Measurements from ENCODE around the gene LGALS3BP.
A peak's percentile ranks its signal among the peaks of the same experiment; 100 is the strongest.
"Not testable (repeated sequence)": the region's sequence is repeated elsewhere in the genome, so short reads cannot be mapped to it uniquely, and the experiment has no call there.

Gene LGALS3BP, protein sequence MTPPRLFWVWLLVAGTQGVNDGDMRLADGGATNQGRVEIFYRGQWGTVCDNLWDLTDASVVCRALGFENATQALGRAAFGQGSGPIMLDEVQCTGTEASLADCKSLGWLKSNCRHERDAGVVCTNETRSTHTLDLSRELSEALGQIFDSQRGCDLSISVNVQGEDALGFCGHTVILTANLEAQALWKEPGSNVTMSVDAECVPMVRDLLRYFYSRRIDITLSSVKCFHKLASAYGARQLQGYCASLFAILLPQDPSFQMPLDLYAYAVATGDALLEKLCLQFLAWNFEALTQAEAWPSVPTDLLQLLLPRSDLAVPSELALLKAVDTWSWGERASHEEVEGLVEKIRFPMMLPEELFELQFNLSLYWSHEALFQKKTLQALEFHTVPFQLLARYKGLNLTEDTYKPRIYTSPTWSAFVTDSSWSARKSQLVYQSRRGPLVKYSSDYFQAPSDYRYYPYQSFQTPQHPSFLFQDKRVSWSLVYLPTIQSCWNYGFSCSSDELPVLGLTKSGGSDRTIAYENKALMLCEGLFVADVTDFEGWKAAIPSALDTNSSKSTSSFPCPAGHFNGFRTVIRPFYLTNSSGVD

DNA sequence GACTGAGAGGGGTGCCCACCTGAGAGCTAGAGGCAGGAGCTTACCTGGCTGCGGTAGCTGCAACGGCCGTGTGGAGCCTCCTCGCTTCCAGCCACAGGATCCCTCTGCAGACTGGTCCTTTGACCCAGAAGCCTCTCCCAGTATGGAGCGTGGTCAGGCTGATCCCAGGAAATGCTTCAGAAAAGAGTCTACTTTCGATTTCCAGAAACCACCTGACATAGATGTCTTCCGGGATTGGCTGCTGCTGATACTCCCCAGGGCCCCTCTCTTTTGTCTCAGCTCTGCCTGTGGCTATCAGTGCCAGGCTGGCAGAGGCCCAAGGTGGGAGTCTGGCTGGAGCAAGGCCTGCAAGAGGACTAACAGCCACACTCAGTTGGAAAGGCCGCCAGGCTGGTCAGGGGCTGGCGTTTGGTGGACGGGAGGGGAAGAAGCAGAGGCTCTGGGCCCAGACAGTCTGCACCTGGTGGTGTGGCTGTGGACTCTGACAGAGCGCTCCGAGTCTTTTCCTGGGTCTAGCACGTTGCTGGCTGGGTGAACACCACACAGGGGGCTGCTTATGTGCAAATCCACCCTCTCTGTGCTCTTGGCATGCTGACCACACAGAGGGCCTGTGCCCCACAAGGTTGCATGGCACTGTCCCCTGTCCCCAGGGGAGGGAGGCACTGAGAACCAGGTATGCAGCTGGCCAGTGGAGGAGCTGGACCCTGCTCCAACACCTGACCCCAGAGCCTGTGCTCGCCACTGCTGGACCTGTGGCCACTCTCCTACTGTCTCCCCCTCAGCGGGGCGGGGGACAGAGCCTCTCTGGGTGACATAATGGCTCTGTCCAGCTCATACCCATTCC lies at the start of gene LGALS3BP:
Gene LGALS3BP (minus strand): TSS at position 144 of the 844 bp plus-strand sequence. CDS start 2,732 bp downstream, outside the sequence.
- DNase-seq = peak; percentile 37

DNA sequence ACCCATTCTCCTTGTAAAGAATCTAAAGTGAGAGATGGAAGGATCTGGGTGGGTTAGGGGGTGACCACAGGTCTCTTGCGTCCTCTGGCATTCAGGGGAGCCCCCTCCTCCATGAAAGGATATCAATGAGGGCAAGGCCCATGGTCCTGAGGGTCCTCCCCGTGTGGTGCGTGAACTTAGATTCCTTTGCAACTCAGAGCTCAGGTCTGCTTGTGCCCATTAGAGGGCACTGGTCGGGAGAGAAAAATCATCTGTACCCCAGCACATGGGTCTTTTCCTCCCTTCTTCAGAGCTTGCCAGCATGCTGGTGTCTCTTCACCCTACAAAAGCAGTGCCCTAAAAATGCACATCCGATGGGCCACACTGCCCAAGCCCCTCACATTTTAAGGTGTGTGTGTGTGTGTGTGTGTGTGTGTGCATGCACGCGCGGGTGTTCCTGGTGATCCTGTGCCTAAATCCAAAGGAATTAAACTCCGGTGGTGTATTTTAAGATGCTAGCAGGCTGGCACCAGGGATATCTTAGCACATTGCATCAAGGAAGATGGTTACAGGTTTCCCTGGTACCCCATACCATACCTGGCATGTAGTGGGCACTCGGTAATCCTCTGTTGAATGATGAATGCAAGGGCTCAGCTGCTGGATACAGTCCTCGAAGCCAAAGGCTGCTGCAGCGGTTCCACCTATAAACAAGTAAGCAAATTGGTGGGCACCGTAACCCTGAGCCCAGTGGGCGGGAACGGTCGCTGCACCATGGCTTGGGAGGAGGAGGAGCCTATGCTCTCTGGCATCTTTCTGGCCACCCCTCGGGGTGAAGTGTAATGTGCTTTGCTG lies 49.0 kb upstream of the LGALS3BP start:
- no peak for DNase-seq

DNA sequence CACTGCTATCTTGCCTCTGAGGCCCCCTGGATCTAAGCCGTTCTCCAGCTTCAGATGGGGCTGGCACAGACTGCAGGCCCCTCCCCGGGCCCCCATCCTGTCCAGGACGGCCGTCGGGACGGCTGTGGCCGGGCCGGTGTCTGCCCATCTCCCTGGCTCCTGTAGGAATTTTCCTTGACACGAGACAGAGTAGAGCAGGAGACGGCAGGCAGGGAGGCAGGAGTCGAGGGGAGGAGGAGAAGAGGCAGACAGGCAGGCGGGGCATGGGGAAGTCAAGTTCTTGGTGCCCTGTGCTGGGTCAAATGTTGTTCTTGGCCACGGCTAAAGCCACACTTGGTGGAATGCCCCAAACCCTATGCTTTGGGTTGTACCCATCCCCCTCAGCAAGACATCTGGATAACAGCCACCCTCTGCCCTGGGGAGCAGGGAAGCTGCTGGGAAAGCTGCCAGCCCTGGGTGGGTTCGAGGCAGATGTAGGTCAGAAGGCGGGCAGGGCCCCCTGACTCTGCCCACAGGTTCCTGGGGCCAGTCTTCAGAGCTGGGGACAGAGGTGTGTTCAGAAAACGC lies 48.3 kb upstream of the LGALS3BP start:
- DNase-seq = no peak

DNA sequence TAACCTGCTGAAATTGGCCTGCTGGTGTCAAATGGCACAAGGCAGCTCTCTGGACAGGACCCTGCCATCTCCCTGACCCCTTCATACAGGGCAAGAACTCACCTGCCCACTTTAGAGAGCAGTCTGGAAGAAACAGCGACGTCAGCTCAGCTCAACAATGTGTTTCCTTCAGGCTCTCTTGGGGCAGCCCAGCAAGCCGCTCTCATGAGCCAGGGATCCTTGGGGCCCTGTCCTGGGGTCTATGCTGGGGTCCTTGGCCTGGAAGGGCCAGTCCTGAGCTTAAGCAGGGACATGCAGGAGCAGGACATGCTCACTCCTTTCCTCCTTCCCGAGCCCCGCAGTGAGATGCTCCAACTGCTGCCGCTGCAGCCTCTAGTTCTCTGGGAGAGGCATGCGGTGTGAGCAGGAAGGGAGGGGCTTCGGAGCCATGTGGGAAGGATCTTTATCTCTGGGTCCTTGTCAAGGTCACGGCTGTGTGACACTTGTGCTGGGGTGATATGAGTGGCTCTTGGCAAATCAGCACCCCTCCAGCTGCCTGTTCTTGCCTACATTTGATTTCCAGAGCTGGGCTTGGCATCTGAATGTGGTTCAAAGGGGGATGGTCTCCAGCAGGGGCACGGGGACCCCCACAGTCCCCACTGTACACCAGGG lies 47.7 kb upstream of the LGALS3BP start:
- DNase-seq = no peak

DNA sequence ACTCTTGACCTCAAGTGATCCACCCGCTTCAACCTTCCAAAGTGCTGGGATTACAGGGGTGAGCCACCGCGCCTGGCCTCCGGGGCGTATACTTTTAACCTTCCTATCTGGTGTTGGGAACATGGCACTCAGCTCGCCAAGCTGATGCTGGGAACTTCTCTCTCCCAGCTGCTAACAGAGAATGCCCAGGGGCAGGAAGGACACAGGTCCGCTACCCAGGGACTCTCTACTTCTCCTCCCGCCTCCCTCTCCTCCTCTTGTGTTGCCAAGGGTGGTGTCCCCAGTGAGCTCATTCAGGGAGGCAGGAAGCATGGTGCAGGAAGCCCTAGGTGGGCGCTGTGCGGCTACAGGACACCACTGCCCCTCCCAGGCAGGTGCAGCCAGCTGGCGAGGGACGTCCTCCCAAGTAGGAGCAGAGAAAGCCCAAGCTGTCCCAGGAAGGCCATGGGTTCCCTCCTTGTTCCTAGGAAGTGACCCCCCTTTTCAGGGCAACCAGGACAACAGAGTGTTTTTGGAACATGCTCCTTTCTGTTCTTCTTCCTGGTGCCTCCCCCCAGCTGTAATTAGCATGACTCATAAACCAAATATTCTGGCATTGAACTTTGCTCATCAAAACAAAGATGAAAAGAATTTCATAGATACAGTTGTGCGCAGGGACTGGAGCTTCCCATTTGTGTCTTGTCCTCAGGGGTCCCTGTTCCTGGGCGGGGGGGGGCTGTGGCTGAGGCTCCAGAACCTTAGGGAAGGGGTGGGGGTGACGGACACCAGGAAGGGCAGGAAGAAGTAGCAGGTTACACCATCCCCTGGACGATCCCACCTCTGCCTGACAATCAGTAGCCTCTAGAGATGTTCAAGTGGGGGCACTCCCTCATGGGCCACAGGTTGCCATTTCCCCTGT lies 46.9 kb upstream of the LGALS3BP start:
- no peak for DNase-seq

DNA sequence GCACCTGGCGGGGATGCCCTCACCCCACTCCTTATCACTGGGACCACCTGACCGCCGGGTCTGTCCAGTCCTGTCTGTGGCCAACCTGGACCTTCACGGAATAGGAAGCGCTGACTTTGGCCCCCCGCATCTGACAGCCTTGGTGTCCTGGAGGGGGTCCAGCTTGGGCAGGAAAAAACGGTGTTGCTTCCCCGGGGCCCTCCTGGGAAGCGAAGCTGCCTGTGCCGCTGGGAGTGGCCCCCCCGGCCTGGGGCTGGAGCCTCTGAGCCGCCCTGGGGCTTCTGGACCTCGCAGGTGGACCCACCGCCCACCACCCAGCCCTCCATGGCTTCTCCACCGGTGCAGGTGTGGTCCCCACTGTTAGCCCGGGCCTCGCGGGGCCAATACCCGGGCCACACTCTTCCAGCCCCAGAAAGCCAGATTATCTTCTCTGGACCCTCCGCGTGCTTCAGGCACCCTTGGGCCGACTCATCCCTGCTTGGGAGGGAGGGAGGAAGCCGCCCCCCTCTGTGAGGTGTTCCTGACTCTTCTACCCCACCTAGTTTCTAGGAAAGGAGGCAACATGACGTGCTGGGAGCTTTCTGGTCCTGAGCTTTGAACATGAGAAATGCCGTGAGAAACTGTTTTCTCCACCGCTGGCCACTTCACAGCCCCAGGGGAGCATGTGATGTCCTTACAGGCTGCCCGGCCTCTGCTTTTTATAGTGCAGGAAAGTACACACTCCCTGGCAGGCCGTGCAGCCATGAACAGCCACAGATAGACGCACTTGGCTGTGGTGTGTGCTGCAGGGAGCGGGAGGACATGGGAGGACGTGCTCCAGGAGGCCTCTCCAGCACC lies 45.4 kb upstream of the LGALS3BP start:
- DNase-seq = no peak

DNA sequence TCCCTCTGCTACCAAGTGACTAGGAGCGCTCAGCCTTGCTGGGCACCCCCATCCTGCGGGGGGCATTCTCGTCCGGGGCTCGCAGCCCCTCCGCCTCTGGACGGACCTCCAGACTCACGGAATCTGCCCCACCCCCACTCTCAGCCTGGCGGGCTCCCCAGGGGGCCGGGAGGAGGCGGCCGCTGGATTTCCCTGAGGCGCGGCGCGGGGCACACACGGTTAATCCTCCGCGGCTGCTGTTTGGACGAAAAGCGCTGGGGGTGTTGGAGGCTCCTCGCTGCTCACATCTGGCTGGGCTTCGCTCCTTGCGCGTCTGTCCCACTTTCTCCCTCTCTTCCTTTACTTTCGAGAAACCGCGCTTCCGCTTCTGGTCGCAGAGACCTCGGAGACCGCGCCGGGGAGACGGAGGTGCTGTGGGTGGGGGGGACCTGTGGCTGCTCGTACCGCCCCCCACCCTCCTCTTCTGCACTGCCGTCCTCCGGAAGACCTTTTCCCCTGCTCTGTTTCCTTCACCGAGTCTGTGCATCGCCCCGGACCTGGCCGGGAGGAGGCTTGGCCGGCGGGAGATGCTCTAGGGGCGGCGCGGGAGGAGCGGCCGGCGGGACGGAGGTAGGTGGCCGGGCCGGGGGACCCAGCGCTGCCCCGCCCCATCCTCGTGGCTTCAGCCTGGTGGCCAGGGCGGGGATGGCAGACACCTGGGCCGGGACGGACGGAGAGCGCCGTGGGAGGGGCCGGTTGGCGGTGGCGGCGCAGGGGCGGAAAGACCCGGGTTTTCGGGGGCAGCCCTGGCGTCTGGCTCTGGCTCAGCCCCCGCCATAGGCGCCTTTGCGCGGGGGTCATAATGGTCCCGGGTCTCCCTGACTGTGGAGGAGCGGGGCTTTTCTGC lies 44.4 kb upstream of the LGALS3BP start, which contains the start of gene C1QTNF1:
Gene C1QTNF1 (plus strand): TSS at position 284 of the 886 bp plus-strand sequence. CDS start 19,800 bp downstream, outside the sequence.
- no peak for DNase-seq

DNA sequence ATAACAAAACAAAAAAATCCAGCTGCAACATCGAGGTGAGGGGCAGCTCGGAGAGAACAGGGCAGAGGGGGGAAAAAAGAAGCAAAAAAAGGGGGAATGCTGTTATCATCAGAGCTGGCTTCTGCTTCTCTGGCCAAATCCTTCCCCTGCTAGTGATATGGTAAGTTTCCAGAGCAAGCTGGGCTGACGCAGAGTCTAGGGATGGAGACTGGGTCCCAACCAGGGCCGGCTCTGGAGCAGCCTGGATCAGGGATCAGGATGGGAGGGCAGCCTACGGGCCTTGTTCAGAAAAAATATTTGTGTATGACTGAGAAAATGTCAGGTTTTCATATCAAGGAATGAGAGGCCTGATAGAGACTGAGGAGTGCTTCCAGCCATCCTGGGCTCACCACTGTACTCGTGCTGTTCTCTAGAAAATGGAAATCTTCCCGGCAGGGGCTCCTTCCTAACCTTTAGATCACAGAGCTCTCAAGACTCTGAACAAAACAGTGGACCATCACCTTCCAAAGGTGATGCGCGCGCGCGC lies 43.5 kb upstream of the LGALS3BP start:
- DNase-seq = no peak

DNA sequence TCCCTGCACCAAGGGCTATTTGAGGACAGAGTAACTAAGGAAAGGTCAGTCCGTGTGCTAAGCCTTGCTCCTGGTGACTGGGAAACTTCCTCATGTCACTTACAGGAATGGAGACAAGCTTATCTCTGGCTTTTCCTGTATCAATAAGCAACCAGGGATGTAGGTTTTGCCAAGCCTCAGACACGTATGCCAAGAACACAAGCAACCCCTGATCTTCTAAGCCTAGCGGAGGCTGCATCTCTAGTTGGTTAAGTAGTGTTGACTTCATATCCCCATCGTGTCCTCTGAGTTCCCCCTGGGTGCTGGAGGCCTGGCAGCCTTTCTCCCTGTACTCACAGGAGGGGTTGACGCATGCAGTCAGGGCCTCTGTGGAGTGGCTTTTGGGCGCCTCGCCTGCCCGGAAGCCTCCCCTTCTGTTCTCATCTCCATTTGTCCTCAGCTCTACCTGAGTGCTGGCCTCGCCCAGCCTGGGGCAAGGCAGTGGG lies 42.8 kb upstream of the LGALS3BP start:
- no peak for DNase-seq

DNA sequence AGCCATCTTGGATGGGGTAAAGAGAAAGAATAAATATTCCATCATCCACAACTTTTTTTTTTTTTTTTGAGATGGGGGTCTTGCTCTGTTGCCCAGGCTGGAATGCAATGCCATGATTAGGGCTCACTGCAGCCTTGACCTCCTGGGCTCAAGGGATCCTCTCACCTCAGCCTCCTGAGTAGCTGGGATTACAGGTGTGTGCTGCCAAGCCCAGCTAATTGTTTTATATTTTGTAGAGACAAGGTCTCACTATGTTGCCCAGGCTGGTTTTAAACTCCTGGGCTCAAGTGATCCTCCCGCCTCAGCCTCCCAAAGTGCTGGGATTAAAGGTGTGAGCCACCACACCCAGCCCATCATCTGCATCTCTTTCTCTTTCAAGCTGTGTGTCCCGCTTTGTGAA lies 42.2 kb upstream of the LGALS3BP start:
- DNase-seq = not testable (repeated sequence)

DNA sequence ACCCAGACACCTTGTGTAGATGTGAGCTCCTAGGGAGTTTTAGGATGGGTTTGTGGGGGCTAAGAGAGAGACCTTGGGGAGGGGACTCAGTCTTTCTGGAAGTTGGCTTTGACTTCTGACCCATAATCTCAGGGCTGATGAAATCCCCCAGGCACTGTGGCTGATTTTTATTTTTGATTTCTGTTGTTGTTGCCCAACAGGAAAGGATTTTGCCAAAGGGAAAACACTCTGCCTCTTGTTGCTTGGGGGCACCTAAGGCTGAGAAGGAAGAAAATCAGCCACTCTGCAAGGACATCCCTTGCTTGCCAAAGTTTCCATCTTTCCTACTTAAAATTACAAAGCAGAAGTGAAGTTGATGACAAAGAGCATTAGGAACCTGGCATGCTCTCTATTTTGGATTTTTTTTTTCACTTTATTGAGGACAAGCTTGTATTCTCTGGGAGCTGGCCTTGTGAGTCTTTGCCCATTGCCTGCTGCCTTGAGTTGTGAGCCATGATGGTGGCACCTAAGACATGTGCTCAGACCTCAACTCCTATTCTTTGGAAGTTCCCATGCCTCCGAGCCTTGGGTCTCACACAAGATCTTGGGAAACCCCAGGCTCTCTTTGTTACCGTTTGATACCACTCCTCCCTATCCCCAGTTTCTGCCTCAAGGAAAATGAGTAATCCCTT lies 41.0 kb upstream of the LGALS3BP start:
- no peak for DNase-seq

DNA sequence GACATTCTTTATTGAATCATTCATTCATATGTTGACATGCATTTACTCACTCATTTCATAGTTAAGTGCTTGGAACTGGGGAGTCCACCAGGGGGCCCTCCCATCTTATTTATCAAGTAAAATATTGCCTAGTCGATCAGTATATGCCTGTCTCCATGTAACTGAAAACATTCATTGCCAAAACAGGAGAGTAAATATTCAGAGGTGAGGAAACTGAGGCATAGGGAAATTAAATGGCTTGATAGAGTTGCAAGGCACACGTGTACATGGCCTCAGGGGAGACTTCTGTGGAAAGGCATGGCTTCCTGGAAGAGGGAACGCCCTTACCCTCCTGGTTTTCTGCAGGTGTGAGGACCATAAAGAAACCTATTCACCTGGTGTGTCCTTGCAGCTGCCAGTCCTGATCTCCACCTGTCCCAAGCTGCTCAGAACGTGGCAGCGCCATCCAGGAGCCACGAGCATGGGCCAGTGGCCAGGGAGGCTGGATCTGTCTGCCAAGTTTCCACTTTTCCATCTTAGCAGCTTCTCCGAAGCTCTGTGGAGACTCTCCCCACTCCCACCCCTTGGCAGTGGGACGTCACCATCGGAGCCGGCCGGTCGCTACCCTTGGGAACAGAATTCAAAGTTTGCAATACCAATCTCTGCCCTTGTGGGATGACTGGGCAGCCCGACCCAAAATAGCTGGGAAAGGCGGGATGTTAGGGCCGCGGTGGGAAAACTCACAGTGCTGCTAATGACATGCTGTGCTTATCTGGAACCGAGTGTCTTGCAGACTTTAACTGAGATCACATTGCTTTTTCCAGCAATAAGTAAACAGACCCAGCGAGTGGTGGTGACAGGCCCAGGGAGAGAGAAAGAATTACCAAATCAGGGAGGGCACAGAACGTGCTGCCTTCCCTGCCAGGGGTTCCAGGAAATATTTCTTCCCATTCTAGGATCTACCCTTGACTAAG lies 40.2 kb upstream of the LGALS3BP start:
- DNase-seq = peak; percentile 42

DNA sequence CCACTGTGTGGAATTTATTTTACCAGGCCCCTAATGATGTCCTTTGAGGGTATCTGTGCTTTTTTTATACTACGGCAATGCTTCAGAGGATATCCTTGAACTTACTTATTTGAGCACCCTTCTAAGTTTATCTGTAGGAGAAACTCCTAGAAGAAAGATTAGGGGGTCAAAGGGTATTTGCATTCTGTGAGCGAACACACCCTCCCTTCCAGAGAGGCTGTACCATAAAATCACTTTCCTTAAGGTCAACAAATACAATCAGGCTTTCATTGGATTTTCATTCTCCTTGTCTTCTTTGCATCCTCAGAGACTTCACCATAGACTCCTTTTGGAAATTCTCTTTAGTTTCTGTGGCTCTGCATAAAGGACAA lies 39.5 kb upstream of the LGALS3BP start:
- no peak for DNase-seq

DNA sequence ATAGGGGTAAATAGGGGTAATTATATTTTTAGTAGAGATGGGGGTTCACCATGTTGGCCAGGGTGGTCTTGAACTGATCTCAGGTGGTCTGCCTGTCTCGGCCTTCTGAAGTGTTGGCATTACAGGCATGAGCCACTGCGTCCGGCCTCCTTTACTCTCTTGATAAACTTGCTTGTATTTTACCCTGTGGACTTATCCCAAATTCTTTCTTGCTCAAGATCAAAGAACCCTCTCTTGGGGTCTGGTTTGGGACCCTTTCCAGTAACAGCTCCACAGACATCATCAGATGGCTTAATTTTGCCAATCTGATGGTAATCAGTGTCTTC lies 38.6 kb upstream of the LGALS3BP start:
- no peak for DNase-seq

DNA sequence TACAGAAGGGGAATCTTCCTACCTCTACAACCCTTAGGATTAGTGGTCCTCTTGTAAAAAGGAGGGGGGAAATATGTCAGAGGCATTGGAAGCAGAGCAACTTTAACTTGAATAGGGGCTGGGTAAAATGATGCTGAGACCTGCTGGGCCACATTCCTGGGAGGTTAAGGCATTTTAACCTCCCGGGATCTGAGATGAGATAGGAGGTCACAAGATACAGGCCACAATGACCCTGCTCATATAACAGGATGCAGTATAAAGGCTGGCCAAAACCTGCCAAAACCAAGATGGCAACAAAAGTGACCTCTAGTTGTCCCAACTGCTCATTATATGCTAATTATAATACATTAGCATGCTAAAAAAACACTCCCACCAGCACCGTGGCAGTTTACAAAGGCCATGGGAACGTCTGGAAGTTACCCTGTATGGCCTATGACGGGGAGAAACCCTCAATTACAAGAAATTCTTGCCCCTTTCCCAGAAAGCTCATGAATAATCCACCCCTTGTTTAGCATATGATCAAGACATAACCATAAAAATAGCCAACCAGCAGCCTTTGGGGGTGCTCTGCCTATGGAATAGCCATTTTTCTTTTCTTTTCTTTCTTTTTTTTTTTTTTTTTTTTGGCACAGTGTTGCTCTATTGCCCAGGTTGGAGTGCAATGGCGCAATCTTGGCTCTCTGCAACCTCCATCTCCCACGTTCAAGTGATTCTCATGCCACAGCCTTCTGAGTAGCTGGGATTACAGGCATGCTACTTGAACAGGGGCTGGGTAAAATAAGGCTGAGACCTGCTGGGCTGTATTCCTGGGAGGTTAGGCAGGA lies 38.0 kb upstream of the LGALS3BP start:
- DNase-seq = no peak
